Measurements from ENCODE around the gene SUGCT. TPM values are rescaled to one million over a fixed set of nuclear protein-coding genes. Genes with fewer than 3 reads are reported as not detected.

SUGCT gene
- total RNA-seq, 3 donors from 2014 or later (not counting 1 experiment from before 2014, with no cell fraction given), result 0.40 to 0.59 TPM; not detected in 1

GRCh38 chr7:40879941-40880543 is 745.2 kb downstream of the SUGCT start:
- no peak overlapping the region for H3K4me3 Mint-ChIP-seq
- H3K27ac ChIP-seq (ENCODE audit: low read length), result no peak overlapping the region
- WGBS (ENCODE audit: insufficient coverage), result 60% methylated on average over 1 of the region's 1 CpG
- no peak for TF ChIP-seq CTCF (IDR thresholded peaks at IDR 0.05)
- ATAC-seq (no peak), DNase-seq (no peak)
- no peaks in the 10 kb centered on the region for H3K27me3 ChIP-seq (ENCODE audit: control insufficient read depth, insufficient read depth, low read length)
- H3K9me3 ChIP-seq (ENCODE audit: control insufficient read depth, insufficient read depth, low read length), result peaks cover 5% of the 10 kb centered on the region
- no peak overlapping the region for H3K27ac Mint-ChIP-seq
- intact Hi-C loops (cut with micrococcal nuclease), result no loop called here
- no peaks in the 10 kb centered on the region for H3K36me3 ChIP-seq (ENCODE audit: control insufficient read depth, insufficient read depth, low read length)
- H3K4me1 Mint-ChIP-seq, result no peaks in the 10 kb centered on the region
- no peaks in the 10 kb centered on the region for H3K36me3 Mint-ChIP-seq
- no peak overlapping the region for H3K4me3 ChIP-seq (ENCODE audit: low read length)
- no peaks in the 10 kb centered on the region for H3K27me3 Mint-ChIP-seq (ENCODE audit: low read depth in 2 of 2)
- peaks cover 6 to 8% of the 10 kb centered on the region in 2 donors for H3K9me3 Mint-ChIP-seq
- H3K4me1 ChIP-seq (ENCODE audit: control insufficient read depth, insufficient read depth, low read length), result no peaks in the 10 kb centered on the region

- ATAC-seq, result no peak
- no peak for DNase-seq
- Mint-ChIP-seq H3K4me3 (no peak overlapping the region), H3K4me1 (no peaks in the 10 kb centered on the region), H3K9me3 (peaks cover 6% of the 10 kb centered on the region in 2 donors), H3K27ac (no peak overlapping the region), H3K27me3 (ENCODE audit: low read depth in 2 of 2) (no peaks in the 10 kb centered on the region), H3K36me3 (peaks cover under 1% of the 10 kb centered on the region)
- no peak for TF ChIP-seq CTCF (IDR thresholded peaks at IDR 0.05)
- H3K27me3 ChIP-seq (ENCODE audit: control insufficient read depth, insufficient read depth, low read length), result no peaks in the 10 kb centered on the region
- H3K9me3 ChIP-seq (ENCODE audit: control insufficient read depth, insufficient read depth, low read length), result peaks cover 5% of the 10 kb centered on the region
- no peak overlapping the region for H3K27ac ChIP-seq (ENCODE audit: low read length)
- WGBS (ENCODE audit: insufficient coverage), result no CpG with 5 or more reads among the region's 1 CpG
- intact Hi-C loops (cut with micrococcal nuclease), result no loop called here
- H3K4me1 ChIP-seq (ENCODE audit: control insufficient read depth, insufficient read depth, low read length), result no peaks in the 10 kb centered on the region
- H3K36me3 ChIP-seq (ENCODE audit: control insufficient read depth, insufficient read depth, low read length), result no peaks in the 10 kb centered on the region
- H3K4me3 ChIP-seq (ENCODE audit: low read length), result no peak overlapping the region
Measured at GRCh38 chr7:40880581-40880980, 745.8 kb downstream of the SUGCT start.

- H3K36me3 Mint-ChIP-seq, result peaks cover 6% of the 10 kb centered on the region
- H3K9me3 ChIP-seq (ENCODE audit: control insufficient read depth, insufficient read depth, low read length), result peaks cover 5% of the 10 kb centered on the region
- ATAC-seq, result no peak
- H3K4me3 ChIP-seq (ENCODE audit: low read length), result no peak overlapping the region
- H3K27me3 ChIP-seq (ENCODE audit: control insufficient read depth, insufficient read depth, low read length), result no peaks in the 10 kb centered on the region
- H3K4me1 ChIP-seq (ENCODE audit: control insufficient read depth, insufficient read depth, low read length), result no peaks in the 10 kb centered on the region
- H3K36me3 ChIP-seq (ENCODE audit: control insufficient read depth, insufficient read depth, low read length), result no peaks in the 10 kb centered on the region
- no peak overlapping the region for H3K27ac Mint-ChIP-seq
- no peaks in the 10 kb centered on the region for H3K27me3 Mint-ChIP-seq (ENCODE audit: low read depth in 2 of 2)
- WGBS (ENCODE audit: insufficient coverage), result 100% methylated on average over 2 of the region's 2 CpGs
- no peak for TF ChIP-seq CTCF (IDR thresholded peaks at IDR 0.05)
- no peak overlapping the region for H3K27ac ChIP-seq (ENCODE audit: low read length)
- no peak for DNase-seq
- H3K4me3 Mint-ChIP-seq, result no peak overlapping the region
- intact Hi-C loops (cut with micrococcal nuclease), result no loop called here
- H3K4me1 Mint-ChIP-seq, result no peaks in the 10 kb centered on the region
- H3K9me3 Mint-ChIP-seq, result peaks cover 6 to 7% of the 10 kb centered on the region in 2 donors
Measured at GRCh38 chr7:40881405-40881926, 746.7 kb downstream of the SUGCT start.
